IPS DF 6.9 (cell line): ENCODE measurements around the gene SMCO2.

Experiments used
- DNase-seq: peaks from one replicate; pipeline ENCODE4 v3.0.0-alpha.2; 2013; ENCODE audit warnings: low read depth, low spot score
- H3K27ac ChIP-seq: one replicate; pipeline ENCODE4 v1.5.1; 2013; ENCODE audit warnings: low read length, control low read depth
- H3K27me3 ChIP-seq: 2 replicates; pipeline ENCODE4 v1.6.1; 2013; ENCODE audit warnings: mild to moderate bottlenecking, low read length; ENCODE audit not compliant: control insufficient read depth, insufficient read depth
- H3K36me3 ChIP-seq: 2 replicates; pipeline ENCODE4 v1.6.1; 2013; ENCODE audit warnings: low read length; ENCODE audit not compliant: control insufficient read depth, insufficient read depth
- H3K4me1 ChIP-seq: 2 replicates; pipeline ENCODE4 v1.6.1; 2013; ENCODE audit warnings: low read length; ENCODE audit not compliant: control insufficient read depth, insufficient read depth
- H3K4me3 ChIP-seq: 2 replicates; pipeline ENCODE4 v1.5.1; 2013; ENCODE audit warnings: mild to moderate bottlenecking, low read length
- H3K9me3 ChIP-seq: 2 replicates; pipeline ENCODE4 v1.6.1; 2013; ENCODE audit warnings: low read length, inconsistent platforms; ENCODE audit not compliant: control insufficient read depth, insufficient read depth
- WGBS: extraction: QIAGEN DNeasy Blood & Tissue Kit; methylation state at CpG from one replicate; pipeline ENCODE4 v1.1.7; 2013; ENCODE audit warnings: mixed read lengths, missing lambda C conversion rate; ENCODE audit not compliant: insufficient read length, insufficient coverage; 5-methylcytosine and 5-hydroxymethylcytosine counted together

SMCO2 gene

GRCh38 chr12:27524839-27525753 lies 78.6 kb downstream of the SMCO2 start:
- no peaks in the 10 kb centered on the region for H3K36me3 ChIP-seq
- WGBS = no CpG with 5 or more reads among the region's 16 CpGs
- peak overlapping the region; percentile 8; the same call in 1 of the 2 replicates for H3K4me3 ChIP-seq
- H3K27me3 ChIP-seq = no peaks in the 10 kb centered on the region; the same call in 1 of the 2 replicates
- H3K27ac ChIP-seq = no peak overlapping the region
- H3K4me1 ChIP-seq = 0 out of 2 replicates have a peak, but pooled peaks cover 2% of the 10 kb centered on the region
- no peaks in the 10 kb centered on the region for H3K9me3 ChIP-seq
- DNase-seq = no peak

- Histone ChIP-seq H3K4me3 (no peak overlapping the region), H3K4me1 (no peaks in the 10 kb centered on the region), H3K27me3 (no peaks in the 10 kb centered on the region; the same call in 1 of the 2 replicates), H3K36me3 (no peaks in the 10 kb centered on the region), H3K27ac (no peak overlapping the region), H3K9me3 (no peaks in the 10 kb centered on the region)
- no CpG with 5 or more reads among the region's 9 CpGs for WGBS
- DNase-seq = no peak
These were observed 81.0 kb downstream of the SMCO2 start for GRCh38 chr12:27527512-27527911.

- H3K9me3 ChIP-seq = no peaks in the 10 kb centered on the region
- H3K27ac ChIP-seq = no peak overlapping the region
- H3K4me1 ChIP-seq = no peaks in the 10 kb centered on the region
- no CpG with 5 or more reads among the region's 3 CpGs for WGBS
- no peaks in the 10 kb centered on the region; the same call in 1 of the 2 replicates for H3K27me3 ChIP-seq
- H3K4me3 ChIP-seq = no peak overlapping the region
- DNase-seq = no peak
- no peaks in the 10 kb centered on the region for H3K36me3 ChIP-seq
These were observed 82.3 kb downstream of the SMCO2 start for GRCh38 chr12:27528788-27529187.

- DNase-seq = no peak
- H3K36me3 ChIP-seq = no peaks in the 10 kb centered on the region
- no CpG with 5 or more reads among the region's 7 CpGs for WGBS
- H3K9me3 ChIP-seq = no peaks in the 10 kb centered on the region
- no peaks in the 10 kb centered on the region for H3K4me1 ChIP-seq
- H3K4me3 ChIP-seq = no peak overlapping the region
- no peak overlapping the region for H3K27ac ChIP-seq
- no peaks in the 10 kb centered on the region; the same call in 1 of the 2 replicates for H3K27me3 ChIP-seq
These were observed 83.8 kb downstream of the SMCO2 start for GRCh38 chr12:27530157-27530922.

GRCh38 chr12:27531896-27532295 lies 85.4 kb downstream of the SMCO2 start:
- Histone ChIP-seq H3K4me1 (no peaks in the 10 kb centered on the region), H3K4me3 (no peak overlapping the region), H3K9me3 (no peaks in the 10 kb centered on the region), H3K36me3 (no peaks in the 10 kb centered on the region), H3K27ac (no peak overlapping the region), H3K27me3 (no peaks in the 10 kb centered on the region)
- no peak for DNase-seq
- no CpG with 5 or more reads among the region's 4 CpGs for whole genome bisulfite sequencing

- no peaks in the 10 kb centered on the region for H3K4me1 ChIP-seq
- no peak for DNase-seq
- H3K27me3 ChIP-seq = no peaks in the 10 kb centered on the region
- 100% methylated on average over 1 of the region's 6 CpGs for WGBS
- H3K27ac ChIP-seq = no peak overlapping the region
- H3K4me3 ChIP-seq = no peak overlapping the region
- H3K36me3 ChIP-seq = no peaks in the 10 kb centered on the region
- no peaks in the 10 kb centered on the region for H3K9me3 ChIP-seq
These were observed 87.7 kb downstream of the SMCO2 start for GRCh38 chr12:27534060-27534764.

GRCh38 chr12:27534765-27535161 lies 88.2 kb downstream of the SMCO2 start:
- Histone ChIP-seq H3K4me1 (no peaks in the 10 kb centered on the region), H3K9me3 (no peaks in the 10 kb centered on the region), H3K4me3 (no peak overlapping the region), H3K27ac (no peak overlapping the region), H3K36me3 (no peaks in the 10 kb centered on the region), H3K27me3 (no peaks in the 10 kb centered on the region)
- WGBS = no CpG with 5 or more reads among the region's 1 CpG
- no peak for DNase-seq

GRCh38 chr12:27535318-27535717 lies 88.8 kb downstream of the SMCO2 start:
- DNase-seq = no peak
- H3K4me1 ChIP-seq = no peaks in the 10 kb centered on the region
- H3K36me3 ChIP-seq = no peaks in the 10 kb centered on the region
- H3K27me3 ChIP-seq = no peaks in the 10 kb centered on the region
- H3K4me3 ChIP-seq = no peak overlapping the region
- WGBS = no CpG with 5 or more reads among the region's 6 CpGs
- H3K27ac ChIP-seq = no peak overlapping the region
- no peaks in the 10 kb centered on the region for H3K9me3 ChIP-seq

- no peak overlapping the region for H3K27ac ChIP-seq
- peaks cover 1% of the 10 kb centered on the region; the same call in 1 of the 2 replicates for H3K4me1 ChIP-seq
- no peak overlapping the region for H3K4me3 ChIP-seq
- no peaks in the 10 kb centered on the region for H3K36me3 ChIP-seq
- WGBS = no CpG with 5 or more reads among the region's 8 CpGs
- no peaks in the 10 kb centered on the region for H3K9me3 ChIP-seq
- no peak for DNase-seq
- H3K27me3 ChIP-seq = no peaks in the 10 kb centered on the region
These were observed 91.5 kb downstream of the SMCO2 start for GRCh38 chr12:27537855-27538675.
